HT1080 (cell line): ENCODE data around the gene KLF15. TPM values are rescaled to one million over a fixed set of nuclear protein-coding genes. Genes with fewer than 3 reads are reported as not detected.

Experiments
- DNase-seq: peaks from one replicate; pipeline ENCODE4 v3.0.0-alpha.2; 2015; ENCODE audit warnings: low read depth
- total RNA-seq: library from RNA; depleted of rRNA; stranded (reverse); fragments of >200 nt; shearing (Covaris generic); gene quantifications from 2 replicates; pipeline ENCODE4 v1.2.3, GENCODE V29; 2014

The KLF15 gene
- total RNA-seq, 1 experiment from 2014 or later, result 0.13 TPM

GRCh38 chr3:126322181-126322967, 34.8 kb downstream of the KLF15 start:
- DNase-seq, result no peak

- no peak for DNase-seq
Observed at GRCh38 chr3:126321490-126321889, 35.7 kb downstream of the KLF15 start.

DNA sequence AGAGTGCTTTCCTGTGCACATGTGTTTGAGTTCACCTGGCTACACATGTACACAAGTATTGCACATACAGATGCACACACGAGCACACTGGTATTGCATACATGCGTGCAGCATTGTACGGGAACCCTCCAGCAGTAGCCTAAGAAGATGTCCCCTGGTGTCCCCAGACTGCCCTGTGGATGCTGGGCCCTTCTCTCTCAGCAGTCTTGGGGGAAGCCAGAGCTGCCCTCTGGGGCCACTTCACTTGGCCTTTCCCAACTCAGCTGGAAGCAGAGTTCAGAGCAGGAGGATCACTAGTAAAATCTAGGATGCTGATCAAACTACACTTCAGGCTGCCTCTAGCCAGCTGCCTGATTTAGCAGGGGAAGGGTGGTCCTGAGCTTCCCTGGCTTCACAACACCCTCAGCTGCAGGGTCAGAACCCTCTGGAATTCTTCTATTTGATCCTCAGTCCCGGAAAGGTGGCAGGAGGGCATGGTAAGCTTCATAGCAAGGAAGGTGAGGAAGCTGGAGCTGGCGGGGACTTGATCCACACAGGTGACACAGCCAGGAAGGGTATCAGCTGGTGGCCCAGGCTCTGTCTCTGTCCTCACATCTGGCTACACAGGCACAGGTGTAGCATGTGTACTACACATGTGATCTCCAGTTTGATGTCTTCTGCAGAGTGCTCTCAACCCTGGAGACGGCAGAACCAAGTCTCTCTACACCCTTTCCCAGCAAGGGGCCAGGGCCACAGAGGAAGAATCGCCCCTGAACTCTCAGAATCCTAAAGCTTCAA, 36.5 kb downstream of the KLF15 start:
- DNase-seq, result no peak

DNA sequence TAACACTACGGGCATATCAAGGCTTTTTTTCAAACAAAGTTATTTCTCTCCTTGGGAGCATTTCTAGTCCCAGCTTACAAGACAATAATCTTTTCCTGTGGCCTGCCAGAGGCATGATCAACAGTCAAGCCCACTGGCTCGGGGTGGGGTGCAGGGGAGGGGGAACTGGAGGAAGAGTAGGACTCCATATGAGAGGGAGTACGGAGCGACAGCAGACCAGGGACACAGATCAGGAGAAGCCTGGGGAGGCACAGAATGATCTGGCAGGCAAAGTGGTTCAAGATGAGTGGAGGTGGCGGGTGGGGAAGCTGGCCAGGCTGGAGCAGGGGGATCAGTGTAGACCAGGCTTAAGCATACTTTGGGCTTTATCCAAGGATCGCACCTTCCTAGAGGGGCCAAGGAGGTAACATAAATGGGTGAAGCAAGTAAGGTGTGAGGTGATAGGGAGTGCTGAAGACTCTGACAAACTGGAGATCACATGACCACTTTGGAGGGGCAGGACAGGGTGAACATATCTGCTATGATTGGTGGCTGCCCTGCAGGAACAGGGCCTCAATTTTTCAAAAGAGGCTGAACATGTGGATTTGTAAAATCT, 37.4 kb downstream of the KLF15 start:
- no peak for DNase-seq

DNA sequence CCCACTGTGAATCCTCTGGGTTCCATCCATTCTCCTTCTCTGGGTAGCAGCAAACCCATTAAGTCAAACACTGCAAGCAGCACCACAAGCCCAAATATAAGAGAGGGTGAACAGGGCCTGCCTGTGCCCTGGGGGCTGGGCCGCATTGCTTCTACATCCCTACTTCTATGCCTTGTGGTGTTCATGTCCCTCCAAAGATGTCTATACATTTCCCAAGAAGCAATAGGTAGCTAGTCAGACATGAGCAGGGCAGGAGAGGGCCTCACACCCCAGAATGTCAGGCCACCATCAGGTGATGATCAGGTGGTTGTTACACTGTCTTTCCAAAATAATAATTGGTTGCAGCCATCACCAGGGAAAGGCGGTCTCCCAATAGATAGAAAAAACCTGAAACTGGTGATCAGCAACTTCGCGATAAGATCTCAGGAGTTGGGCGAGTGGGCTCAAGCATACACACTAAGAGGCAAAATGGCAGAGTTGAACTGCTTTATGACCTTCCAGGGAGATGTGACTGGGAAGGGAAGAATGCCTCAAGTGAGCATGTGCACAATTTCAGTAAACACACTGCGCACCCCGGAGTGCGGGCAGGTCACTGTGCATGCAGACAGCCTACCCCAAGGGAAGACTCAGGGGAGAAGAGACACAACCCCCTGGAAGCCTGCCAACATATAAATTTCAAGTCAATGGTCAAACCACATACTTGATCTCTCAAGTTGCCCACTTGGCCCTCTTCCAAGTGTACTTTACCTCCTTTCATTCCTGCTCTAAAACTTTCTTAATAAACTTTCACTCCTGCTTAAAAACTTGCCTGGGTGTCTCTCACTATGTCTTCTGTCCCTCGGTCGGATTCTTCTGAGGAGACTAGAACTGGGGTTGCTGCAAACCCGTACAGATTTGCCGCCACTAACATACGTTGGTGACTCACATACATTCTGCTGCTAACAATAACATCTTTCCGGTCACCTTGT, 39.9 kb downstream of the KLF15 start:
- DNase-seq, result peak; percentile 48

GRCh38 chr3:126316501-126316939, 40.7 kb downstream of the KLF15 start:
- no peak for DNase-seq

GRCh38 chr3:126316031-126316461, 41.2 kb downstream of the KLF15 start:
- DNase-seq, result no peak

DNA sequence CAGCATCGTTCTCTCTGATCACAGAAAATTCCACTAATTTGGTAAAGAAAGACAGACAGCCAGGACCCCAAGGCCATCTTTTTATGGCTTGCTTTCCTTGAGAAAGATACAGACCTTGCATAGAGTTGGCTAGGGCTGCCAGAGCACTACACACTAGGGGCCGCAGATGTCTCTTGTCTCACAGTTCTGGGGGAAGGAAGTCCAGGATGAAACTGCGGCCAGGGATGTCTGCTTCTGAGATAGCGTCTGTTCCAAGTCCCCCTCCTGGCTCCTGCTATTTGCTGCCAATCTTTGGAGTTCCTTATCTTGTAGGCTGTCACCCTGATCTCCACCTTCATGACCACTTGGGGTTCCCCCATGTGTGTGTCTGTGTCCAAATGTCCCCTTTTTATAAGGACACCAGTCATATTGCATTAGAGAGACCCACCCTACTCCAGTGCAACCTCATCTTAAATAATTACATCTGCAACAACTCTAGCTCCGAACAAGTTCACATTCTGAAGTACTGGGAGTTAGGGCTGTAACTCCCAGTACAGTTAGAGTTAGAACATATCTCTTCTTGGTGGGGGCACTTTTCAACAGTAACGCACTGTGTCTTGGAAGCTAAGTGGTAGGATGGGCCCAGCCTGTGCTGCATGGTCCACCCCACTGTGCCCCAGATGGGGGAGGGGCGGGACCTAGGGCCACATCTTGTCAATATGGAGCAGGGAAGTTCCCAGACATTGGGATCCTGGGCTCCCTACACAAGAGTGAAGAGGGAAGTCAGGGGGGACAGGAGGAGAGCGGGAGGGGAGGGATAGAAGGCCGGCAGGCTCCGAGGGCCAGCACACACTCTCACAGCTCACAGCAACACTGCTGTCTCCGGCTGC, 42.2 kb downstream of the KLF15 start:
- no peak for DNase-seq

- no peak for DNase-seq
Observed at GRCh38 chr3:126314305-126314789, 42.9 kb downstream of the KLF15 start.

- DNase-seq, result no peak
Observed at GRCh38 chr3:126313580-126314304, 43.5 kb downstream of the KLF15 start.

DNA sequence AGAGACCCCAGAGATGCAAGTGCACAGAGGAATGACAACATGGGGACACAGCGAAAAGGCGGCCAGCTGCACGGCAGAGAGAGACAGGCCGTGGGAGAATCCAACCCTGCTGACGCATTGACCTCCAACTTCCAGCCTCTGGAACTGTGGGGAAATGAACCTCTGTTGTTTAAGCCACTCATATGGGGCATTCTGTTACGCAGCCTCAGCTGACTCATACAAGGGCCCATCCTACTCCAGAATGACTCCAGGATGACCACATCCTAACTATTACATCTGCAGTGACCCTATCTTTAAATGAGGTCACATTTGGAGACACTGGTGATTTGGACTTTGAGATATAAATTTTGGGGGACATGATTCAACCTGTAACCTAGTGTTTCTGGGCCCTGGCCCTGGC, 44.0 kb downstream of the KLF15 start:
- DNase-seq, result peak; percentile 68

DNA sequence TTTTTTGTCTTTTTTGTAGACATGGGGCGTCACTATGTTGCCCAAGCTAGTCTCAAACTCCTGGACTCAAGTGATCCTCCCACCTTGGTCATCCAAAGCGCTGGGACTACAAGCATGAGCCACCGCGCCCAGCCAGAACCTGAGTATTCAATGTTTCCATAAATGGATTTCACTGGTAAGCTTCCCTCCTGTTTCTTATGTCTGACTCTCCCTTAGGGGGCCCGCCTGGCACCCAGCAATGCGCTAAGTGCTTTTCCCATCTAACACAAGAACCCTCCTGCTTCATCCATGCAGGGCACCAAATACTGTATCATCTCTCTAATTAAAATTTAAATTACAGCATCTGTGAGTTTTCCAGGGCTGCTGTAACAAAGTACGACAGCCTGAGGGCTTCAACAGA, 44.9 kb downstream of the KLF15 start:
- no peak for DNase-seq

DNA sequence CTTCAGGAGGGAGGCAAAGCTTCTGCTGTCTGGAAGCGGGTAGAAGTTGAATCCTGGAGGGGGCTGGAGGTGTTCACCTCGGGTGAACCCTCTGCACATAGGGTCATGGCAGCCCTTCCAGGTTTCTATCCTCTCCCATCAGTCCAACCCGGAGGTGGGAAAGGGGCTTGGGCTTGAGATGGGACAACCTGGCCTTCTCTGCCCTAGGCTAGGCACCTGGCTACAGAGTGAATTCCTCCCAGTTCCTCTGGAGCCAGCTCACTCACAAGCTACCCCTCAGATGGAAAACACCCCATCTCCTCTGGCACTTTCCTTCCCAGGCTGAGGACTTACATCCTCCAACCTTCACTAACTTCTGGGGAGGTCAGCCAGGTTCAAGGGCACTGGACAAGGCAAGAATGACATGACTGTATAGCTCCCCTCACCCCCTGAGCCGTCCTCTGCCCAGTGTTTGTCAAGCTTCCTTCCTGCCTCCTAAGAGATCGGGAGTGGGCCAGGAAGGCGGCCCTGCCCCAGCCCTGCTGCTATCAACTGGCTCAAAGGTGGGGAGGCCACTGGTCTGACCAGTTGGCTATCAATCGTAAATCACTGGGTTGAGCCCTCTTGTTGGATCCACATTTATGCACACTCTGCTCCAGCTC, 45.8 kb downstream of the KLF15 start:
- DNase-seq, result no peak

DNA sequence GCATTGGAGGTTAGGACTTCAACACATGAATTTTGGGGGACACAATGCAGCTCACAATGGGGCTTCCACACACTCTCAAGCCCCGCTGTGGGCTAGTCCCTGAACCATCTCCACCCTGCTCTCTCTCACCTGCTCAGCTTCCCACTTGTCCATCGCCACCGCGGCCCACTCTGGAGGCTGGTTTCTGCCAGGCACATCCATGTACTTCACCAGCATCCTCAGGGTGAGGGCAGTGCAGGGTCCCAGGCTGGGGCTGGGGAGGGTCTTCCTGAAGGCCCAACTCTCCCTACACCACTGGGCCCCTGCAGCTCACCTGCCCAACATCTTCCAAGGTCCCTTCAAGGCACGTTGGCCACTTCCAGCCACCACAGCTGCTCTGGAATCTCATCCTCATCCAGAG, 46.4 kb downstream of the KLF15 start:
- no peak for DNase-seq

GRCh38 chr3:126309861-126310655, 47.1 kb downstream of the KLF15 start:
- DNase-seq, result no peak

GRCh38 chr3:126309165-126309564, 48.0 kb downstream of the KLF15 start:
- DNase-seq, result no peak

DNA sequence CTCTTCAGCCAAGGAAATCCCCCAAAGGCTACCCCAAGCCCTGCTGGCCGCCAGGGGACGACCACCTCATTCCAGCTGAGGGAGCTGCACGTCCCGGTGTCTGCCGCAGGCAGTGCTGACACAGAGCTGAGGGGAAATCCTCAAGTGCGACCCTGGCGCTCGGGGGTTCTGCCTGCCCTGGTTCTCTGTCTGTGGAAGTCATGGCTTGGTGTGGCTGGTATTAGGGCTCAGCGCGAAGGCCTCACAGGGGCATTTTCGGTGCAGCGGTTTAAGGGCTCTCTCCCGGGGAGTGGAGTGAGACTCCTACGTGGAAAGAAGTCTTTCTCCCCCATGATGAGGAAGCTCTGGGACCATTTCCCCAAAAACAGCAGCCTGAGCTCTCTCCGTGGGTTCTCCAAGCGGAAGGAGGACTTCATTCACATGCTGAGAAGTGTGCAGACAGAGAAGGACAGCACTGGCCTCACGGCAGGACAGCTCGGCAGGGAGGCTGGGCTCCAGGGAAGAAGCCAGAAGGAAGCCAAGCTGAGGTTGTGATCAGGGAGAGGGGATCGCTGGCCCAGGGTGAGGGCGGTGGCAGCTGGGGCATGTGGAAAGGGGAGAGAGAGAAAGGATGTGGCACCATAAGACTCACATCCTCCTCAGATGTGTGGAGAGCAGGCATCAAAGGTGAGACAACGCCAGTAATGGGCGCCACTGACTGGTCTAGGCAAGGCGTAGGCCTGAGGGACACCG, 48.6 kb downstream of the KLF15 start:
- no peak for DNase-seq
